K562 (cell line): Measurements from ENCODE around the gene PHKA1. TPM values are rescaled to one million over a fixed set of nuclear protein-coding genes. Genes with fewer than 3 reads are reported as not detected.

ENCODE experiments used
- ATAC-seq: fragments of 200-7000 bp; cut with Tn5 transposase; 3 replicates; pipeline ENCODE4 v1.9.1; 2020; ENCODE audit warnings: moderate library complexity
- BruUV-seq: library from RNA; stranded (reverse); fragments of 400-500 nt; replicated peaks from 2 replicates; lab custom pipeline; 2021; lab: Mats Ljungman, UMichigan
- CTCF ChIA-PET: fragments of 300-600 bp; formaldehyde crosslinking; extraction: SDS; loops from one replicate; lab custom pipeline; 2021; ENCODE audit warnings: low intra/inter-chr PET ratio; lab: Yijun Ruan, JAX
- POLR2A ChIA-PET: fragments of 300-600, 350-650 bp; sonication (Branson Sonifier 250); formaldehyde crosslinking; extraction: SDS; loops from one replicate; lab custom pipeline; 2021; ENCODE audit warnings: antibody characterized with exemption, inconsistent platforms; lab: Yijun Ruan, JAX
- DNase-seq, 4 experiments: peaks; one replicate each; pipeline versions ENCODE4 v3.0.0 to v3.0.0-alpha.2; 2011 to 2018; ENCODE audit warnings: low spot score in 3 of 4, mixed read lengths in 3 of 4; ENCODE audit errors: extremely low read depth in 1 of 4
- FAIRE-seq: peaks from 2 replicates; lab custom pipeline; 2011; peaks lifted over from hg19 to GRCh38; lab: Jason Lieb, UNC
- H2AFZ ChIP-seq: 2 replicates; pipeline ENCODE4 v1.6.0; 2011; ENCODE audit warnings: low read depth, low read length, control low read depth, inconsistent platforms
- H3K27ac ChIP-seq: fragments of 200-600 bp; 3 replicates; pipeline ENCODE4 v1.8.0; 2011; ENCODE audit warnings: low read depth, mild to moderate bottlenecking, control low read depth, inconsistent platforms, low read length, moderate library complexity, mixed read lengths; ENCODE audit errors: extremely low read depth
- H3K27me3 ChIP-seq, 2 experiments: fragments of 300-600 bp in 1 of 2; 2 replicates in 1 of 2; 3 replicates in 1 of 2; pipeline versions ENCODE4 v1.6.0 to v1.8.0; 2011; ENCODE audit warnings: inconsistent platforms in 2 of 2, low read length in 2 of 2, mild to moderate bottlenecking in 1 of 2, mixed read lengths in 1 of 2, moderate library complexity in 1 of 2; ENCODE audit not compliant: control insufficient read depth in 2 of 2, insufficient read depth in 2 of 2
- H3K36me3 ChIP-seq: fragments of 300-600 bp; 3 replicates; pipeline ENCODE4 v1.8.0; 2011; ENCODE audit warnings: mild to moderate bottlenecking, low read length, inconsistent platforms; ENCODE audit not compliant: control insufficient read depth, insufficient read depth
- H3K4me1 ChIP-seq, 2 experiments: fragments of 200-600 bp in 1 of 2; replicated peaks in 1 of 2; 2 replicates in 1 of 2; 3 replicates in 1 of 2; pipeline versions ENCODE4 v1.5.1 to v1.8.0; 2011; ENCODE audit warnings: inconsistent platforms in 2 of 2, low read length in 2 of 2, mild to moderate bottlenecking in 1 of 2, mixed read lengths in 1 of 2, moderate library complexity in 1 of 2; ENCODE audit not compliant: control insufficient read depth in 2 of 2, insufficient read depth in 2 of 2
- H3K4me2 ChIP-seq: 2 replicates; pipeline ENCODE4 v1.6.1; 2011; ENCODE audit warnings: low read length, control low read depth, inconsistent platforms, mixed read lengths; ENCODE audit not compliant: insufficient read depth
- H3K4me3 ChIP-seq: fragments of 200-600 bp; sonication (generic), shearing (Covaris generic); 2 replicates; pipeline ENCODE4 v1.5.1; 2016; ENCODE audit warnings: control low read depth, inconsistent platforms
- H3K79me2 ChIP-seq: fragments of 200-600 bp; 3 replicates; pipeline ENCODE4 v1.8.0; 2011; ENCODE audit warnings: low read length, inconsistent platforms; ENCODE audit not compliant: control insufficient read depth, insufficient read depth
- H3K9ac ChIP-seq, 2 experiments: 2 replicates each; pipeline versions ENCODE4 v1.6.0 to v1.6.1; 2011; ENCODE audit warnings: low read depth in 2 of 2, low read length in 2 of 2, control low read depth in 1 of 2, inconsistent platforms in 1 of 2, mild to moderate bottlenecking in 1 of 2, mixed read lengths in 1 of 2; ENCODE audit not compliant: insufficient read depth in 1 of 2
- H3K9me1 ChIP-seq: one replicate; pipeline ENCODE4 v1.6.0; 2011; ENCODE audit warnings: inconsistent platforms, mild to moderate bottlenecking, low read length, moderate library complexity; ENCODE audit not compliant: control insufficient read depth, insufficient read depth
- H3K9me3 ChIP-seq: replicated peaks from 2 replicates; pipeline ENCODE4 v1.5.1; 2011; ENCODE audit warnings: low read depth, low read length, inconsistent platforms; ENCODE audit not compliant: control insufficient read depth, insufficient read depth
- H4K20me1 ChIP-seq: replicated peaks from 2 replicates; pipeline ENCODE4 v1.6.1; 2011; ENCODE audit warnings: low read length, inconsistent platforms, mixed read lengths; ENCODE audit not compliant: control insufficient read depth, insufficient read depth
- ATF1 ChIP-seq, 2 experiments: fragments of 450-650 bp in 1 of 2; IDR thresholded peaks; 2 replicates each; pipeline ENCODE4 v1.6.1; 2016; ENCODE audit warnings: missing compliant biosample characterization in 1 of 2, missing genetic modification characterization in 1 of 2
- DACH1 ChIP-seq: fragments of 450-650 bp; IDR thresholded peaks from 2 replicates; pipeline ENCODE4 v1.6.1; 2018; ENCODE audit not compliant: partially characterized antibody
- ELF1 ChIP-seq: fragments of 200-800 bp; sonication (Bioruptor generic); IDR thresholded peaks from 2 replicates; pipeline ENCODE4 v1.6.1; 2016; ENCODE audit warnings: missing genetic modification characterization, missing compliant biosample characterization
- ETS2 ChIP-seq: IDR thresholded peaks from 2 replicates; pipeline ENCODE4 v1.6.1; 2016; ENCODE audit warnings: borderline replicate concordance, missing genetic modification characterization, mild to moderate bottlenecking, moderate library complexity, missing compliant biosample characterization; ENCODE audit not compliant: poor library complexity, severe bottlenecking
- GABPA ChIP-seq: fragments of 200-800 bp; sonication (Bioruptor generic); conservative IDR thresholded peaks from 2 replicates; pipeline ENCODE4 v1.6.1; 2016; ENCODE audit warnings: low read depth, missing genetic modification characterization, missing compliant biosample characterization
- POLR2AphosphoS2 ChIP-seq: IDR thresholded peaks from 2 replicates; pipeline ENCODE4 v1.6.1; 2012; ENCODE audit warnings: low read length, improper control_type of control experiment
- ZBTB11 ChIP-seq, 3 experiments: fragments of 200-800 bp in 1 of 3; fragments of 250-450 bp in 1 of 3; fragments of 450-650 bp in 1 of 3; sonication (Bioruptor Pico) in 1 of 3; sonication (Bioruptor generic) in 1 of 3; formaldehyde crosslinking in 1 of 3; IDR thresholded peaks; 2 replicates each; pipeline versions ENCODE4 v1.6.1 to v1.8.0; 2016 to 2022; ENCODE audit warnings: mild to moderate bottlenecking in 2 of 3, missing genetic modification characterization in 2 of 3, missing compliant biosample characterization in 1 of 3, moderate library complexity in 1 of 3
- ZNF384 ChIP-seq: IDR thresholded peaks from 2 replicates; pipeline ENCODE4 v1.6.1; 2012; ENCODE audit warnings: low read depth, low read length, improper control_type of control experiment
- ZNF766 ChIP-seq: fragments of 200-800 bp; sonication (Bioruptor generic); conservative IDR thresholded peaks from 2 replicates; pipeline ENCODE4 v1.6.1; 2016; ENCODE audit warnings: missing genetic modification characterization, missing compliant biosample characterization
- WGBS: fragments of 100-300 bp; shearing (Covaris generic); methylation state at CpG from one replicate; pipeline ENCODE4 v1.1.6; 2016; ENCODE audit warnings: low coverage, mixed read lengths; ENCODE audit not compliant: insufficient coverage; ENCODE audit errors: missing lambda C conversion rate; 5-methylcytosine and 5-hydroxymethylcytosine counted together
- in situ Hi-C: fragments of 300-500 bp; cut with MboI; formaldehyde crosslinking; loops from 4 replicates; pipeline ENCODE4 v1.15.0; 2018; ENCODE audit warnings: inconsistent platforms, mixed read lengths
- intact Hi-C: fragments of 100-400 bp; cut with micrococcal nuclease; formaldehyde crosslinking; loops from 2 replicates; pipeline ENCODE4 v1.14.2; 2022
- polyA plus RNA-seq, 8 experiments: library from polyadenylated mRNA; depleted of rRNA in 4 of 8; stranded (reverse) in 5 of 8; unstranded in 3 of 8; fragments of >200 nt; fragmentation: Nextera tagmentation in 2 of 8; fragmentation: Illumina TruSeq in 1 of 8; extraction: Ambion mirVana in 2 of 8; extraction: Trizol in 1 of 8; gene quantifications; 2 replicates each; pipeline versions ENCODE4 v1.2.1 to v1.2.3, GENCODE V29; 2011 to 2014; ENCODE audit warnings: inconsistent platforms in 1 of 8, missing spikeins in 1 of 8
- total RNA-seq, 7 experiments: library from RNA; depleted of rRNA in 6 of 7; stranded (reverse); fragments of >200 nt in 6 of 7; fragmentation: Illumina TruSeq in 2 of 7; extraction: Trizol in 2 of 7; gene quantifications; 2 replicates each; pipeline versions ENCODE4 v1.2.1 to v1.2.3, GENCODE V29; 2011 to 2021; ENCODE audit warnings: low replicate concordance in 1 of 7

Gene PHKA1
- total and polyA plus RNA-seq, 9 of the 15 experiments (the other 6 are each of a cell fraction or from before 2014, with no cell fraction given): 2.4 to 9.6 (median 5.8) TPM

GRCh38 chrX:72573158-72573511 lies 141.0 kb downstream of the PHKA1 start:
- peaks cover 21% of the 10 kb centered on the region; the same call in 1 of the 3 replicates for H3K36me3 ChIP-seq
- ChIA-PET POLR2A (interaction anchor here (0.8 kb wide), 1 partner anchor 43 kb away, joined by 3 read pairs; no protein-coding TSS in a partner anchor), CTCF (no interaction called here)
- WGBS: 17% methylated on average over 2 of the region's 7 CpGs
- H3K4me1 ChIP-seq: peaks cover 0 to 9% of the 10 kb centered on the region in 2 experiments; a peak in 2 of 5 replicates
- DNase-seq (peak in 2 of 4 experiments; percentile 12 to 16), ATAC-seq (peak; percentile 56), FAIRE-seq (no peak)
- H3K9ac ChIP-seq: peak overlapping the region in 1 of 2 experiments; percentile 92; a peak in 3 of 4 replicates
- no peaks in the 10 kb centered on the region for H4K20me1 ChIP-seq
- BruUV-seq: no TSS peak
- intact Hi-C loops (no loop called here), in situ Hi-C loops (no loop called here)
- peak overlapping the region; percentile 80 for H3K4me3 ChIP-seq
- peak overlapping the region; percentile 99 for H2AFZ ChIP-seq
- peak; percentile 86 for TF ChIP-seq ZNF384
- no peak for TF ChIP-seq DACH1
- no peak for TF ChIP-seq ATF1 (CRISPR knock-in tag; IDR thresholded peaks at IDR 0.05)
- 0 out of 2 replicates have a peak, but pooled peaks have one; percentile 29 for TF ChIP-seq ATF1 (tag; IDR thresholded peaks at IDR 0.05)
- TF ChIP-seq ZBTB11 (CRISPR knock-in tag; IDR thresholded peaks at IDR 0.05): peak in 1 of 3 experiments; percentile 76; a peak in 2 of 6 replicates
- peak; percentile 14; the same call in 1 of the 2 replicates for TF ChIP-seq ZNF766 (CRISPR knock-in tag)
- TF ChIP-seq GABPA: peak; percentile 69
- no peak for TF ChIP-seq POLR2AphosphoS2
- peak; percentile 18 for TF ChIP-seq ELF1 (tag)
- TF ChIP-seq ETS2: no peak
- peaks cover 8% of the 10 kb centered on the region for H3K79me2 ChIP-seq
- H3K9me1 ChIP-seq: no peaks in the 10 kb centered on the region
- peak overlapping the region; percentile 14 for H3K27ac ChIP-seq
- no peaks in the 10 kb centered on the region for H3K27me3 ChIP-seq
- peak overlapping the region; percentile 86; the same call in 1 of the 2 replicates for H3K4me2 ChIP-seq
- no peaks in the 10 kb centered on the region for H3K9me3 ChIP-seq
